AG04449 (cell line): ENCODE measurements around the gene ZNF580.
A peak's percentile ranks its signal among the peaks of the same experiment; 100 is the strongest.

Experiments
- CTCF ChIA-PET: fragments of 350-600 bp; formaldehyde crosslinking; extraction: SDS; loops from one replicate; lab custom pipeline; 2021; ENCODE audit warnings: antibody characterized with exemption; lab: Yijun Ruan, JAX
- POLR2A ChIA-PET: fragments of 400-600, 350-600 bp; formaldehyde crosslinking; extraction: SDS; loops from one replicate; lab custom pipeline; 2020; ENCODE audit warnings: antibody characterized with exemption, inconsistent platforms; lab: Yijun Ruan, JAX
- DNase-seq: peaks from one replicate; pipeline ENCODE4 v3.0.0-alpha.2; 2010; ENCODE audit warnings: low read depth, low spot score
- H3K4me3 ChIP-seq: 2 replicates; pipeline ENCODE4 v1.5.1; 2011; ENCODE audit warnings: low read depth, mild to moderate bottlenecking, control low read depth, low read length
- CTCF ChIP-seq: IDR thresholded peaks from one replicate; pipeline ENCODE4 v1.5.1; 2011; ENCODE audit warnings: mild to moderate bottlenecking, moderate library complexity, low read length, control low read depth, inconsistent platforms; ENCODE audit not compliant: insufficient read depth; ENCODE audit errors: missing control alignments

The ZNF580 gene

GRCh38 chr19:55638864-55639359 lies 1.9 kb upstream of the ZNF580 start:
- ChIA-PET POLR2A (no interaction called here), CTCF (interaction anchor here (1.2 to 9.1 kb wide), 8 partner anchors 7 to 498 kb away, joined by 3 to 74 read pairs (median 5); partner anchors contain the start of genes U2AF2 and ZNF784)
- no peak overlapping the region for H3K4me3 ChIP-seq
- peak; percentile 30 for TF ChIP-seq CTCF
- DNase-seq: no peak

GRCh38 chr19:55640043-55640576 lies 692 bp upstream of the ZNF580 start:
- DNase-seq: no peak
- ChIA-PET CTCF (interaction anchor here (1.2 to 2.1 kb wide), 3 partner anchors 9 to 130 kb away, joined by 3 to 7 read pairs (median 3); partner anchors contain the start of gene U2AF2), POLR2A (interaction anchor here (0.6 kb wide), 1 partner anchor 152 kb away, joined by 3 read pairs; no protein-coding TSS in a partner anchor)
- H3K4me3 ChIP-seq: peak overlapping the region; percentile 74
- TF ChIP-seq CTCF: peak; percentile 71

- DNase-seq: no peak
- no peak for TF ChIP-seq CTCF
- peak overlapping the region; percentile 74 for H3K4me3 ChIP-seq
- POLR2A ChIA-PET: interaction anchor here (0.6 to 2.5 kb wide), 3 partner anchors 9 to 154 kb away, joined by 3 to 11 read pairs (median 8); partner anchors contain the start of gene U2AF2
- CTCF ChIA-PET: interaction anchor here (1.0 to 2.2 kb wide), 2 partner anchors 9 to 13 kb away, joined by 3 to 16 read pairs; no protein-coding TSS in a partner anchor
These were observed 787 bp downstream of the ZNF580 start for GRCh38 chr19:55641426-55642152.

GRCh38 chr19:55642153-55643002 lies 1.6 kb downstream of the ZNF580 start:
- no peak for DNase-seq
- TF ChIP-seq CTCF: no peak
- peak overlapping the region; percentile 74 for H3K4me3 ChIP-seq
- CTCF ChIA-PET: interaction anchor here (1.0 to 2.2 kb wide), 3 partner anchors 10 to 12 kb away, joined by 3 to 16 read pairs (median 16); no protein-coding TSS in a partner anchor
- POLR2A ChIA-PET: interaction anchor here (1.0 to 2.5 kb wide), 4 partner anchors 10 to 37 kb away, joined by 3 to 11 read pairs (median 6); partner anchors contain the start of genes U2AF2, ZNF784 and ZNF865

- POLR2A ChIA-PET: interaction anchor here (1.0 to 2.5 kb wide), 4 partner anchors 10 to 37 kb away, joined by 3 to 11 read pairs (median 6); partner anchors contain the start of genes U2AF2, ZNF784 and ZNF865
- peak within 1 kb of the TSS; percentile 74 for H3K4me3 ChIP-seq
- DNase-seq: no peak
- no peak for TF ChIP-seq CTCF
- CTCF ChIA-PET: interaction anchor here (2.2 kb wide), 2 partner anchors 9 to 10 kb away, joined by 16 read pairs; no protein-coding TSS in a partner anchor
These were observed 2.4 kb downstream of the ZNF580 start, which contains the start of gene ZNF581 for GRCh38 chr19:55643003-55643886. Gene ZNF581 (plus strand): TSS chr19:55643649. CDS start chr19:55644572, 923 bp downstream.
